Femur (tissue), 1 donor: ENCODE data around the gene APH1A.
"Not testable (repeated sequence)": the region's sequence is repeated elsewhere in the genome, so short reads cannot be mapped to it uniquely, and the experiment has no call there.

Experiments used
- DNase-seq: peaks from one replicate; pipeline ENCODE4 v3.0.0-alpha.2; 2017

The APH1A gene

DNA sequence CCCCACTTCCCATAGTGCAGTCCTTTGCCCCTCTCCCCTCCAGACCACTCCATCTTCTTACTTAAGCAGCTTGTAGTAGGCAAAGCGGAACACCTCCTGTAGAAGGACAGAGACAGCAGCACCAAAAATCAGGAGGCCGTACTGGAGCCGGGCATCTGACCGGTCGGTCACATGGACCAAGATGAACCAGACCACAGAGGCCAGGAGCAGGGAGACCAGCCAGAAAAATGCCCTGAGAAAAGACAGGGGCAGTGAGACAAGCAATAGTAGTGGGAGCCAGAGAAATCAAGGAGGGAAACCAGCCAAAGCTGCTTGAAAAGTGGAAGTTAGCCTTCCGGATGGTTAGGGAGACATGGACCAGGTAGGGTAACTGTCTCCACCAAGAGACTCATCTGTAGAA is 920 bp downstream of the APH1A start:
- no peak for DNase-seq

DNA sequence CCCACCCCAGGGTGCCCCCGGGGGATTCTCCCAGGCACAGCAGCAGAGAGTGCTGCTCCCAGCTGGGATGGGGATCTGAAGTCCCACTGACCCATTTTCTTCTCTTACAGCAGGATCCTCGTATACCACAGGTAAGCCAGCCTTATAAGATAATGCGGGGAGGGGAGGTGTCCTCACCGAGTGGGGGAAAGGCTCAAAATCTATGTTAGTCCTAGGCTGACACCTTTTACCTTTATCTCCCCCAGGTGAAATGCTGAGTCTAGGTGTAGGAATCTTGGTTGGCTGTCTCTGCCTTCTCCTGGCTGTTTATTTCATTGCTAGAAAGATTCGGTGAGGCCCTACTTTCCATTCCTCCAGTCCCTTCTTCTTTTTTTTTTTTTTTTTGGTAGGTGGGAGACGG is 5.3 kb downstream of the APH1A start:
- no peak for DNase-seq

GRCh38 chr1:150262388-150263320 is 6.2 kb downstream of the APH1A start:
- DNase-seq, result no peak

- no peak for DNase-seq
Observed at GRCh38 chr1:150261367-150261766, 7.4 kb downstream of the APH1A start.

DNA sequence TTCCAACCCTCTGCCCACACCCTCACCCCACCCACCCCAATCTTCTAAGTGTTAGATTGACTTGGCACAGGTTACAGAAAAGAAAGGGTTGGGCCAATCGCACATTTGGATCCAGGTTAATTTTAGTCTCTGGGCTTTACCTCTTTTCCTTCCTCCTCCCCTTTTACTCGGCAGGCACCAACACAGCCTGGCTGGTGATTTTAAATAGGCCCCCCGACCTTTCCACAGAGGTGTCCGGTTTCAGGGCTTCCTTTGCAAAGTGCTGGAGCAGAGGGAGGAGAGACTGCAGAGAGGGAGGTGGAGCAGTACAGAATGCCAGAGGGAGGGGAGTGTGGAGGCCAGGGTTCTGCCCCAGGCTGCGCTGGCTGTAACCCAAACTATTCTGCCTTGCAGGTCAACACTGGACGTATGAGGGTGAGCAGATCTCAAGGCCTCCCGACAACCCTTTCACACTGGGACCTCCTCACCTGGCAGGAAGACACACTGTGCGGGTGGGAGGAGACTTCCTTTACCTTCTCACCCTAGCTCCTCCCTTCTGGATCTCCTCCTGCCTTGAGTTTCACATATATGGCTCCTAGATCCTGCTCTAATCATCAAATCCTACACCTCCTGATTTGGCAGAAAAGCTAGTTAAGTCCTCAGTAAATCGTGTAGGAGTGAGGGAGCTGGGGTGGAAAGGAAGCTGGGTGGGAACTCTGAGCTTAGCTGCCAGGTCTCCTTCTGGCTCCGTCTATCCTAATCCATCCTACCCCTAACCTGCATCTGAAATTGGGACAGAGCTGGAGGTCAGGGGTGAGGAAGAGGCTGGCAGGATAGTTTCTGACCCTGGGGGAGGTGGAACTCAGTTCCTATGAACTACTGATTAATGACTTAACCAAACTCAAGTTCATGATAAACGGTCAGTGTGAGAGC is 8.8 kb downstream of the APH1A start:
- peak; percentile 66 for DNase-seq

GRCh38 chr1:150259217-150259616 is 9.6 kb downstream of the APH1A start:
- no peak for DNase-seq

- no peak for DNase-seq
Observed at GRCh38 chr1:150257624-150258585, 10.9 kb downstream of the APH1A start, which contains the start of gene CA14. Gene CA14, plus strand, starts transcription at chr1:150257774. Its CDS starts 355 bp downstream, at chr1:150258129.

GRCh38 chr1:150256554-150257341 is 12.1 kb downstream of the APH1A start:
- no peak for DNase-seq

- no peak for DNase-seq
Observed at GRCh38 chr1:150256198-150256553, 12.6 kb downstream of the APH1A start.

- no peak for DNase-seq
Observed at GRCh38 chr1:150249936-150250335, 18.9 kb downstream of the APH1A start.

DNA sequence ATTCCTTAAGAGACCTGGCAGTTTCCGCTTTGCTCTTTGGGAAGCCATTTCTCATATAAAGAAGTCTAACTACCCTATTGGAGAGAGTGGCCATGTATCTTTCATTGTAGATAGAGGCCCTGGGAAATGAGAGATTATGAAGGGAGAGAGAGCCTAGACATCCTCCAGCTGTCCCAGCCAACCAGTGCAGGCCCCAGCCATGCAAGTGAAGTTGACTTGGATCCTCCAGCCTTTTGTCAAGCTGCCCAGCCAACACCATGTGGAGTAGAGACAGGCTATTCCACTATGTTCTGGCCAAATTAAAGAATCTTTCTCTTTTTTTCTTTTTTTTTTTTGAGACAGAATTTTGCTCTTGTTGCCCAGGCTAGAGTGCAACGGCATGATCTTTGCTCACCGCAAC is 25.8 kb downstream of the APH1A start:
- DNase-seq, result no peak

- no peak for DNase-seq
Observed at GRCh38 chr1:150237746-150238145, 31.1 kb downstream of the APH1A start.

DNA sequence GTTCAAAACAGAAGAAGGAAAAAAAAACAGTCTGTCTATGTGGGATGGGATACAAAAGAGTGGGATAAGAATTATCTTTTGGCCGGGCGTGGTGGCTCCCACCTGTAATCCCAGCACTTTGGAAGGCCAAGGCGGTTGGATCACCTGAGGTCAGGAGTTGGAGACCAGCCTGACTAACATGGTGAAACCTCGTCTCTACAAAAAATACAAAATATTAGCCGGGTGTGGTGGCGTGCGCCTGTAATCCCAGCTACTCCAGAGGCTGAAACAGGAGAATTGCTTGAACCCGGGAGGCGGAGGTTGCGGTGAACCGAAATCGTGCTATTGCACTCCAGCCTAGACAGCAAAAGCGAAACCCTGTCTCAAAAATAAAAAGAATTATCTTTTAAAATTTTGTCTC is 31.6 kb downstream of the APH1A start:
- not testable (repeated sequence) for DNase-seq

DNA sequence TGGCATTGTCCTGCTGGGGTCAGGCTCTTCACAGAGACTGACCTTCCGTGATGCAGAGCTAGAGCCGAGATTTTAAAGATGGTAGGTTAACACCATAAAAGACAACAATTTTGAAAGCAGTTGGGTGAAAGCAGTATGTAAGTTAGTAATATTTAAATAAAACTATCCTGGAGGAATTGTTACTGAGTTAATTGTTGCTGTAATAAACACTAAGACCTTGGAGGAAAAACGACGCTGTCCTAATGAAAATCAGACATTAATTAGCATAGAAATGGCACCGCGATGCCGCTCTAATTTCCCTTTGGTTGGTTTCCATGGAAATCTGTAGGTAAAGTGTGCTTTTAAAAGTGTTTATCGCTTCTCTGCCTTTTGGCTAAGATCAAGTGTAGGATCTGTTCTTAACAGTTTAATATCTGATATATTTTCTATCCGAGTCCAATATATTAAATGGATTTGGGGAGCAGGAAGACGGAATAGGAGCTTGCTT is 32.2 kb downstream of the APH1A start:
- DNase-seq, result no peak

DNA sequence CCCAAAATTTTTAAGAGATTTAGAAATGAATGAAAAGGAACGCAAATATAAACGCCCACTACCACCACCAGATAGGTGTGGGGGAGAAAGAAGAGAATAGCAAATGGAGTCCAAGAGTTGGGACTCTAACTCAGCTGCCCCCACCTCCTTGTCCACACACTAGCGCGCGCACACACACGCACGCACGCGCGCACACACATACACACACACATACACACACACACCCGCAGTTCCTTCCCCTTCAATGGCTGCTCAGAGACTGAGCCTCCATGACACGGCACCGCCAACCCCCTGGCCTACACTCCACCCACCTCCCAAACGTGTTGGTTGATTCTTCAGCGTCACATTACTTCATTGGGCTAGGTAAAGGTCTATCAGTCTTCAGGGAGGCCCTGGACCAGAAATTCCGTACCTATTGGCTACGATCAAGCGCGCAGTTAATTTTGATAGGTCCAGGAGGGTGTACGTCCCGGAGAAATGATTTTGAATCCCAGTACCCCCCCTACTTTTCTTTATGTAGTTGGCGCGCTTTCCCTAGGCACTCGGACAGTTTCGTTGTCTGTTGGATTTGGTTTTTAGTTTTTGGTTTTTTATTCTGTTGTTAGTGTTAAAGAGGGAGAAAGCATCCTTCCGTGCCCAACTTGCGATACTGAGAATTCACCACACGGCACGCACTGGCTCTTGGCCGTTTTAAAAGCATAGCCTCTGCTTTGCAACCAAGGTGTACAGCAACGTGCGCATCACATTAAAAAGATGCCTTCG is 32.8 kb downstream of the APH1A start, which contains the start of gene ANP32E:
Gene ANP32E, minus strand, starts transcription at position 261 of the 762 bp plus-strand sequence. CDS start 326 bp downstream, outside the sequence.
- DNase-seq, result peak; percentile 98

DNA sequence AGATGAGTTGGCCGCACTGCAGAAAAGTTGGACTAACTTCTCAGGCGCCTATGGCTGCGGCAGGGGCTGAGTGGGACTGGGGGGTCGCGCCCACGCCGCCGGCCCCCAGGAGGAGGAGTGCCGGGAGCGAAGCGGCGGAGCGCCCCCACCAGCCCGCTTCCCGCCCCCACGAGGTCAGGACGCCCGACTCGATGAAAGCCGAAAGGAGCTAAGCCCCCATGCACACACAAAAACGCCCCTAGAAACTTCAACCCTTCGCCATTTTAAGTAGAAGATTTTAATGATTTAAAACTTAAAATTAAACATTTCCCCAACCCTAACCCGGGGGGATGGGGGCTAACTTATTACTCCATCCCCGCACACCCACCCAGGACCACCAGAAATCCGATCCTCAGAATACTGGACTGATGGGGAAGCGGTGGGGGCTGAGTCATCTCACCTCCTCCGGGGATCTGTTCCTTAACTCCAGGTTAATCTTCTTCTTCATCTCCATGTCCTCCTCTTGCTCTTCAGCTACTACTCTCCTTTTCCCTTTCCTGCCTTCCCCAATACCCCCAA is 33.4 kb downstream of the APH1A start:
- DNase-seq, result peak; percentile 57

DNA sequence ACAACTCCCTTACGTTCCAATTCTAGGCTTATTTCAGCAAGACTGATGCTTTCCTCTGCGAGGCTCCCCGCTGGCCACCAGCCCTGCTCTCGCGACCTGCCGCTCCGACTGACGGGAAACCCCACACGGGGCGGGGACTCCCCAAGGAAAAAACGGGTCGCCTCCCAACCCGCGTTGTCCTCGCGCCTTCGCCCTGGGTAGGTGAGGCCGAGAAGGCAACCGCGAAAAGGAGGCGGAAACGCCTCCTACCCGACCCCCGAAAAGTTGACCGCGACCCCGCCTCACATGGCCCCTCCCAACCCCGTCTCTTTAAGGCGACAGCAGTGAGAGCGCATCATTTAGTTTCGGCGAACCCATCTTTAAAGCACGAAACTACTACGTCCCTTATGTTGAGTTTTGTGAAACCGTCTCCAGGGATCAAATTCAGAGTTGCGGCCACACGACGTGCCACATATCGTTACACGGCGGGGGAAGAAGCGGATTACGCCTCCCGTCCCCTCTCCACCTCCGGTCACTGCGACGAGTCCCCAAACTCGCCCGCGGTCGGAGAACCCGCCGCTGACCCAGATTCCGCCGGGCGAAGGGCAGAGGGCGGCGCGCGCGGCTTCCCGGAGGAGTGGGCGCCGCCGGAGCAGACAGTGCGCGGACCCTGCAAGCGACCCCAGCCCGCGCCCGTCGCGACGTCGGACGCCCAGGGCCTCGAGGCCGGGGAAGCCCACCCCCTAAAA is 34.1 kb downstream of the APH1A start:
- DNase-seq, result peak; percentile 89

DNA sequence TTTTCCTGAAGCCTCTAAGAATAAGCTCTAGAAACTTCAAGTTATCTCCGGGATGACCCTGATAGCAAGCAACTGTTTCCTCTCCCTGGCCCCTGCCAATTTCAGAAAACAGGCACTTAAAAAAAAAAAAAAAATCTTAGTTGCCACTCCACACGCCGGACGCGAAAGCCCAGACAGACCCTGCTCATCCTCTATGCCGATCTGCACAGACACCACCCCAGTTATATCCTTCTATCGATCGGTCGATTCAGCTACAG is 34.6 kb downstream of the APH1A start:
- no peak for DNase-seq
